NB4 (cell line): ENCODE measurements around the gene TRPC6.

ENCODE experiments used
- MYC ChIP-seq: IDR thresholded peaks from 2 replicates; pipeline ENCODE4 v1.6.1; 2011; ENCODE audit warnings: low read depth, low read length
- POLR2A ChIP-seq: IDR thresholded peaks from 2 replicates; pipeline ENCODE4 v1.6.1; 2011; ENCODE audit warnings: mild to moderate bottlenecking; ENCODE audit not compliant: insufficient read length; ENCODE audit errors: extremely low read depth
- TF ChIP-seq, protein P1 (sequence below): IDR thresholded peaks from one replicate; pipeline ENCODE4 v1.5.1; 2012; ENCODE audit warnings: low read depth, low read length
- TF ChIP-seq, protein P2 (sequence below): IDR thresholded peaks from 2 replicates; pipeline ENCODE4 v1.6.1; 2011; ENCODE audit warnings: low read depth, low read length

GRCh38 chr11:101436511-101437142, 147.2 kb downstream of the TRPC6 start:
- TF ChIP-seq POLR2A (no peak), MYC (no peak)
- TF ChIP-seq, protein P1, sequence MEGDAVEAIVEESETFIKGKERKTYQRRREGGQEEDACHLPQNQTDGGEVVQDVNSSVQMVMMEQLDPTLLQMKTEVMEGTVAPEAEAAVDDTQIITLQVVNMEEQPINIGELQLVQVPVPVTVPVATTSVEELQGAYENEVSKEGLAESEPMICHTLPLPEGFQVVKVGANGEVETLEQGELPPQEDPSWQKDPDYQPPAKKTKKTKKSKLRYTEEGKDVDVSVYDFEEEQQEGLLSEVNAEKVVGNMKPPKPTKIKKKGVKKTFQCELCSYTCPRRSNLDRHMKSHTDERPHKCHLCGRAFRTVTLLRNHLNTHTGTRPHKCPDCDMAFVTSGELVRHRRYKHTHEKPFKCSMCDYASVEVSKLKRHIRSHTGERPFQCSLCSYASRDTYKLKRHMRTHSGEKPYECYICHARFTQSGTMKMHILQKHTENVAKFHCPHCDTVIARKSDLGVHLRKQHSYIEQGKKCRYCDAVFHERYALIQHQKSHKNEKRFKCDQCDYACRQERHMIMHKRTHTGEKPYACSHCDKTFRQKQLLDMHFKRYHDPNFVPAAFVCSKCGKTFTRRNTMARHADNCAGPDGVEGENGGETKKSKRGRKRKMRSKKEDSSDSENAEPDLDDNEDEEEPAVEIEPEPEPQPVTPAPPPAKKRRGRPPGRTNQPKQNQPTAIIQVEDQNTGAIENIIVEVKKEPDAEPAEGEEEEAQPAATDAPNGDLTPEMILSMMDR, result peak; percentile 65
- TF ChIP-seq, protein P2, sequence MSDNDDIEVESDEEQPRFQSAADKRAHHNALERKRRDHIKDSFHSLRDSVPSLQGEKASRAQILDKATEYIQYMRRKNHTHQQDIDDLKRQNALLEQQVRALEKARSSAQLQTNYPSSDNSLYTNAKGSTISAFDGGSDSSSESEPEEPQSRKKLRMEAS, result no peak
